Measurements from ENCODE around the gene YPEL4.

YPEL4 gene

DNA sequence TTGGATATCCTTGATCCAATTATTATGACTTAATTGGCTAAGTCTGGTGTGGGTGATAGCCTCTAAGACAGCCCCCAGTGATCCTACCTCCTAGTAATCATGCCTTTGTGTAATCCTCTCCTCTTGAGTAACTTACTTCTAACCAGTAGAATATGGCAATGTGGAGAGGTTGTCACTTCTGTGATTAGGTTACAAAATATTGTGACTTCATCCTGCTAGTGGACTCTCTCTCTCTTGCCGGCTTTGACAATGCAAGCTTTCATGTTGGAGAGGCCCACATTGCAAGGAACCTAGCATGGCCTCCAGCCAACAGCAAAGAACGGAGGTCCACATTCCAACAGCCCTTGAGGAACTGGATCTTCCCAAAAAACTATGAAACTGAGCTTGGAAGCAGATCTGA is 19.5 kb downstream of the YPEL4 start:
- ATAC-seq = no peak

DNA sequence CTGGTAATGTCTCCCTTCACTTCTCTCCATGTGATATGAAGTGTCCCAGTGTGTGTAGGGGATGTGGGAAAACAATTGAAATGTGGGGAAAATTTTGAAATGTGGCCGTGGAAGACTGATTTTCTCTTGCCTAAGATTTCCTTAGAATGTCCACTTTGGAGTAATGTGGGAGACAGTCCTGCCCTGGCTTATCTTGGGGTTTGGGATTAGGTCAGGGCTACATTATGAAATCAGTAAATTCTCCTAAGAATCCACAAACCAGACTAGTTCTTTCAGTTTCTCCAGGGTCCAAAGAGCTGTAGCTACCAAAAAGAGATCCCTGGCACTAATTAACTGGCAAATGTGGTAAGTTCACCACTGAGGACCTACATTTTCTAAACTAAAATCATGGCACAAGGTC is 22.8 kb downstream of the YPEL4 start:
- ATAC-seq = no peak

DNA sequence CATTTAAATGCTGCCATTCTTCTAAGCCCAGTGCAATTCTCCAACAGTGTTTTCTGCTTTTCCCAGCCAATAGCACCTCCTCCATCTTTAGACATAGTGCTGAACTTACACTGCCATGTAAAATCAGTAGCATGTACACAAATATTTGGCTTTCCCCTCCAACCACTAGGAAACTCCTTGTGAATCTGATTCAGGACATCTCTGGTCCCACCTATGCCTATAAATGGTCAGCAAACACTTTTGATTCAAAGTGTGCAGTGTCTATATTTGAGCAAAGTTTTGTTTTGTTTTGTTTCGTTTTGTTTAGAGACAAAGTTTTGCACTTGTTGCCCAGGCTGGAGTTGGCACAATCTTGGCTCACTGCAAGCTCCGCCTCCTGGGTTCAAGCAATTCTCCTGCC is 24.8 kb downstream of the YPEL4 start:
- no peak for ATAC-seq

- no peak for ATAC-seq
Observed at GRCh38 chr11:57622263-57622662, 27.4 kb downstream of the YPEL4 start.

DNA sequence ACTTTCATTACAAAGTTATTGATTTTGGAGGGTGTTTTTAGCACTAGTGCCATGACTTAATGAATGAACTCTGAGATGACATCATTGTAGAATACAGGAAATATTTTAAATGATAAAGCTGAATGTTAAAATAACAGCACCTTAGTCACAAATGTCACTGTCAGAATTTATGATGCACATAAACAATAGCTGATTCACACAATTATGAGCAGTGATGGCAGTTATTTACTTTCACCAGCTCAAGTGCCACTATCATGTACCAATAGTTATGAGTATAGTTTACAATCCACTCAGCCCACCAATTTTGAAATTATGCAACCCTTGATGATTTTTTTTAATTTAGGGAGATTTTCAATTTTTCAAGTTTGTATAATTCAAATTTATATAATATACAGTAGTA is 29.2 kb downstream of the YPEL4 start:
- no peak for ATAC-seq

GRCh38 chr11:57619331-57619730 is 30.4 kb downstream of the YPEL4 start:
- no peak for ATAC-seq

DNA sequence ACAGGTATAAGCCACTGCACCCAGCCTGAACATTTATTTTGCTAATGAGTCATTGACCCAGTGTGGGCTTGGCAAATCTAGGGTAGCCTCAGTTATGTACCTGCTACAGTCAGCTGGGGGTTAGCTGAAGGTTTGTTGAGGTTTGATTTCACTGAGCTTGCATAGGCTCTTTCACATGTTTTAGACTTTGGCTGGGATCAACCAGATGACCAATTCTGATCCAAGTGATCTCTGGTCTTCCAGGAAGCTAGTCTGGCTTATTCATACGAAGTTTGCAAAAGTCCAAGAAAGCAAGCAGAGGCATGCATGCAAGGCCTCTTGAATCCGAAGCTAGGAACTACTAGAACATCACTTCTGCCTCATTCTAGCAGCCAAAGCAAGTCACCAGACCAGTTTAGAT is 31.3 kb downstream of the YPEL4 start:
- ATAC-seq = no peak

GRCh38 chr11:57616595-57616994 is 33.1 kb downstream of the YPEL4 start:
- no peak for ATAC-seq

DNA sequence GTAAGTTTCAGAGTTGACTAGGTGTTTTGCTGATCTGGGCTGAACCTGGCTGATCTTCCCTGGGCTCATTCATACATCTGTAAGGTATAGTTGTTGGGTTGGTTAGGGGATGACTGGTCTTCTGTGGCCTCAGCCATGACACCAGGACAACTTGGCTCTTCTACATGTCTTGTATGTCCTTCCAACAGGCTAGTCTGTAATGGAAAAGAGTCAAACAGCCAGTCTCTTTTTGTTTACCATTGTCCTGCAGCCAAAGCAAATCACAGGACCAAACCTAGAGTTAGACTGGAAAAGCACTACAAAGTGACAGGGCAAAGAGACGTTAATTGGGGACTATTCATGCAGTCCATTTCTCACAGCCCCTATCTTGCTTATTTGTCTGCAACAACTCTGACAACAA is 34.4 kb downstream of the YPEL4 start:
- ATAC-seq = no peak

DNA sequence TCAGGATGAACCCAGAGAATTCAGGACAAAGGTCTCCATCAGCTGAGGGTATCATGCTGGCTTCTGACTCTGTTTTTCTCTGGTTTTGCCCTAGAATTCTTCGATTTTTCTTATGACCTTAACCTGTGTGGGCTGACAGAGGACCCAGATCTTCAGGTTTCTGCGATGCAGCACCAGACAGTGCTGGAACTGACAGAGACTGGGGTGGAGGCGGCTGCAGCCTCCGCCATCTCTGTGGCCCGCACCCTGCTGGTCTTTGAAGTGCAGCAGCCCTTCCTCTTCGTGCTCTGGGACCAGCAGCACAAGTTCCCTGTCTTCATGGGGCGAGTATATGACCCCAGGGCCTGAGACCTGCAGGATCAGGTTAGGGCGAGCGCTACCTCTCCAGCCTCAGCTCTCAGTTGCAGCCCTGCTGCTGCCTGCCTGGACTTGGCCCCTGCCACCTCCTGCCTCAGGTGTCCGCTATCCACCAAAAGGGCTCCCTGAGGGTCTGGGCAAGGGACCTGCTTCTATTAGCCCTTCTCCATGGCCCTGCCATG is 35.4 kb downstream of the YPEL4 start:
- no peak for ATAC-seq

- ATAC-seq = no peak
Observed at GRCh38 chr11:57610170-57610569, 39.5 kb downstream of the YPEL4 start.

- ATAC-seq = no peak
Observed at GRCh38 chr11:57605028-57605420, 44.7 kb downstream of the YPEL4 start.

DNA sequence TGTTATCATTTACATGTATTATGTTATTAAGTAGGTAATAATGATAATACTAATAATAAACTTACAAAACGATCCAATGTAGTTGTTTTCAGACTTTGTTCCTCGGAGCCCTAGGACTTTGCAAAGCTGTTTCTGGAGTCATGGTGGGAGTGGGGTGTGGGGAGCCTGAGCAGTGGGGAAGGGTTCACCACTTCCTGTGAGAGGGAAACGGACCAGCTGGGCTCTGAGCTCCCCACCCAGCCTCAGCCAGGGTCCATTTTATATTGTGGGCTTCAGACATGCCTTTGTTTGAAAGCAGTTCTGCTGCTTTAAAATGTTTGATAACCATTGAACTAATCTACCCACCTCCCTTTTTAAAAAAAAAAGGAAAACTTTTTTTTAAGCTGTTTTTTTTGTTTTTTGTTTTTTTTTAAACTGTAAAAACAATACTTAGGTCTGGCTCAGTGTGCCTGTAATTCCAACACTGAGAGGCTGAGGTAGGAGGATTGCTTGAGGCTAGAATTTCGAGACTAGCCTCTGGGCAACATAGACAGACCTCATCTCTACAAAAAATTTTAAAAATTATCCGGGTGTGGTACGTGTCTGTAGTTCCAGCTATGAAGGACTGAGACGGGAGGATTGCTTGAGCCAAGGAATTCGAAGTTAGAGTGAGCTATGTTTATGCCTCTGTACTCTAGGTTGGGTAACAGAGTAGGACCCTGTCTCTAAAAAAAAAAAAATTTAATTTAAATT is 45.2 kb downstream of the YPEL4 start:
- no peak for ATAC-seq

GRCh38 chr11:57601297-57601696 is 48.4 kb downstream of the YPEL4 start:
- no peak for ATAC-seq

- ATAC-seq = no peak
Observed at GRCh38 chr11:57599381-57599780, 50.3 kb downstream of the YPEL4 start.

- ATAC-seq = no peak
Observed at GRCh38 chr11:57598831-57599155, 50.9 kb downstream of the YPEL4 start.

- no peak for ATAC-seq
Observed at GRCh38 chr11:57597916-57598830, 51.5 kb downstream of the YPEL4 start.

DNA sequence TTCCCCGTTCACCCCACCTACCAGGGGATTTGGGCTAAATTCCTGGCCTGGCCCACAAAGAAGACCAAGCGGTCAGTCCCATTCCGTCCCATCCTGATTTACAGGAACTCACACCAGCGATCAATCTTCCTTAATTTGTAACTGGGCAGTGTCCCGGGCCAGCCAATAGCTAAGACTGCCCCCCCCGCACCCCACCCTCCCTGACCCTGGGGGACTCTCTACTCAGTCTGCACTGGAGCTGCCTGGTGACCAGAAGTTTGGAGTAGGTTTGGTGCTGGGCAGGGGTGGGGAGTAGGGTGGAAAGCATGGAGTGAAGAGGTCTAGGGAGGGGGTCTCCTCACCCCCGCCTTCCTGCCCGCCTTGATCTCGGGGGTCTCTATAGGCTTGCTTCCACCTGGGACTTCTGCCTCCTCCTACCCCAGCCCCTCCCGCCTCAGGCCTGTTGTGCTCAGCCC is 52.2 kb downstream of the YPEL4 start, which contains the start of gene SERPING1:
Gene SERPING1 (plus strand): TSS at position 225 of the 455 bp plus-strand sequence. CDS start 586 bp downstream, outside the sequence.
- ATAC-seq = no peak

DNA sequence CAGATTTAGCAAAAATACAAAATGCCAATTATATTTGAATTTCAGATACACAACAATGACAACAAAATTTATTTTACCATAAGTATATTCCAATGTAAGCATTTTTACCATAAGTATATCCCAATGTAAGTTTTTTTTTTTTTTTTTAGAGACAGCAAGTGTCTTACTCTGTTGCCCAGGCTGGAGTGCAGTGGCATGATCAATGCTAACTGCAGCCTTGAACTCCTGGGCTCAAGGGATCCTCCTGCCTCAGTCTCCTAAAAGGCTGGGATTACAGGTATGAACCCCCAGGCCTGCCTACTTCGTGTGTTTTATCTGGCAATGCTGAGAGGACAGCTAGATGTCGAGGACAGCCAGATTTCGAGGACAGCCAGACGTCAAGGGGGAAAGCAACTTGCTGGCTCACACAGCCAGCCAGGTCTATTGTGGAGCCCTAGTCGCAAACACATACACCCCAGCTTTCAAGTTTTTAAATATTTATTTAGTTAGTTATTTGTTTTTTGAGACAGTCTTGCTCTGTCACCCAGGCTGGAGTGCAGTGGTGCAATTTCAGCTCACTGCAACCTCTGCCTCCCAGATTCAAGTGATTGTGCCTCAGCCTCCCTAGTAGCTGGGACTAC is 53.3 kb downstream of the YPEL4 start:
- no peak for ATAC-seq
